T-helper 1 cell treated with Interleukin-12 subunit alpha and Interleukin-12 subunit beta and Interleukin-4 antibody, amounts not matched to agents 30 μg/mL and 1 μg/mL, for 36 hours (primary cell): ENCODE measurements around the gene MAGI2.
"Not testable (repeated sequence)": the region's sequence is repeated elsewhere in the genome, so short reads cannot be mapped to it uniquely, and the experiment has no call there.

Experiments used
- H3K27ac Mint-ChIP-seq: one replicate; pipeline ENCODE4 v1.8.0; 2021; ENCODE audit warnings: mild to moderate bottlenecking, mixed read lengths
- H3K27me3 Mint-ChIP-seq: one replicate; pipeline ENCODE4 v1.8.0; 2021; ENCODE audit warnings: low read depth, mixed read lengths
- H3K36me3 Mint-ChIP-seq: one replicate; pipeline ENCODE4 v1.8.0; 2021; ENCODE audit warnings: low read depth, mixed read lengths
- H3K4me1 Mint-ChIP-seq: one replicate; pipeline ENCODE4 v1.8.0; 2021; ENCODE audit warnings: low read depth, mixed read lengths
- H3K4me3 Mint-ChIP-seq: one replicate; pipeline ENCODE4 v1.8.0; 2021; ENCODE audit warnings: mild to moderate bottlenecking, moderate library complexity, mixed read lengths
- H3K9me3 Mint-ChIP-seq: one replicate; pipeline ENCODE4 v1.8.0; 2021; ENCODE audit warnings: mixed read lengths

Gene MAGI2

DNA sequence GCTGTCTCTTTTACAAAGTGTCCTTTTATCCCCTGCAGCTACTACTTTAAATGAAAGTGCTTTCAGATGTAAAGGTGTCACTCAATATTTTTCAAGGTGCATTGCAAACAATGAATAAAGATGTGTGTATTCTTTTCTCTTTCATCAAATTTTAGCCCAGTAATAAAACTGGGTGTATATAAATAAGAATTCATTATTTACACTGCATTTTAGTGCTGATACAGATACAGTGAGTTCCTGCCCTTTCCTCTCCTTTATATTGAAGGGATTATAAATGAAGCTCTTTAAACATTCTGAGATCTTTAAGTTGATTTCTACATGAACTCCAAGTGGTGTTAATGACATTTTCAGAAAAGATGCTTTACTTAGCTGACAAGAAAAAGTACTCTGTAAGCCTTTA lies 1137.4 kb downstream of the MAGI2 start:
- H3K4me1 Mint-ChIP-seq = no peaks in the 10 kb centered on the region

DNA sequence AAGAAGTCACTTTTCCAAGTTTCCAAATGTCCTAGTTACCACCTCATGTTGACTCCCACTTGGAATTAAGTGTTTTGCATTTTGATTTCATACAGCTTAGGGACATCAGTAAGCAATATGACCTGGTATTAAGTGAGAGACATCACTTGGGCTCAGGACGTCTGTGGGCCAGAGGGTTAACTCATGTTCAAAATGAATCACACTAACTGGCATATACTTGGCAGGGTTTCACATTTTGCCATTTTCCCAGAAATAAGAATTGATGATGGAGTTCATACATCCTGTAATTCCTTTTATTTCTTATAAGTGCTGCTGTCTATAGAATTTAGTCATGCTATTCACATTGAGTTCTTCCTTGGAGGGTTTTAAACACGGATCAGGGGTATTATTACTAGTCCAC lies 1138.3 kb downstream of the MAGI2 start:
- H3K4me3 Mint-ChIP-seq = no peak overlapping the region
- no peak overlapping the region for H3K27ac Mint-ChIP-seq
- H3K9me3 Mint-ChIP-seq = no peaks in the 10 kb centered on the region
- H3K36me3 Mint-ChIP-seq = no peaks in the 10 kb centered on the region
- H3K4me1 Mint-ChIP-seq = no peaks in the 10 kb centered on the region
- H3K27me3 Mint-ChIP-seq = no peaks in the 10 kb centered on the region

More for the DNA sequence above, 1137.4 kb downstream of the MAGI2 start:
- no peak overlapping the region for H3K27ac Mint-ChIP-seq
- no peak overlapping the region for H3K4me3 Mint-ChIP-seq
- H3K9me3 Mint-ChIP-seq = no peaks in the 10 kb centered on the region
- H3K36me3 Mint-ChIP-seq = no peaks in the 10 kb centered on the region
- no peaks in the 10 kb centered on the region for H3K27me3 Mint-ChIP-seq

DNA sequence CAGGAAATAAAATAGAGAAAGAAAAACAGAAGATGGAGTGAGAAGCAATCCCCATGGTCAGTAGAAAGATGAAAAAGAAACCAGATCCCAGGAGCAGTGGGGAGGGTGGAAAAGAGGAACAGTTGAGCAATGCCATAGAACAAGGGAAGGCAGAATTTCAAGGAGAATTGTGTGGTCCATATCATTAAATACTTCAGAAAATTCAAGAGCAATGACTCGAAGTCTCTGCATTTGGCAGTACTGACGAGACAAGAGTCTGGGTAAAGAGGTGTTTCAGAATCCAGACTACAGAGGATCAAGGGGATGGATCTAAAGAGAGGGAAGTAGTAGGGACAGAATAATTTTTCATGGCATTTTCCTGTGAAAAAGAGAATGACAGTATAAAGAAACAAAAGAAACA lies 1142.3 kb downstream of the MAGI2 start:
- Mint-ChIP-seq H3K36me3 (no peaks in the 10 kb centered on the region), H3K4me1 (no peaks in the 10 kb centered on the region), H3K9me3 (no peaks in the 10 kb centered on the region), H3K27ac (no peak overlapping the region), H3K4me3 (no peak overlapping the region), H3K27me3 (no peaks in the 10 kb centered on the region)

DNA sequence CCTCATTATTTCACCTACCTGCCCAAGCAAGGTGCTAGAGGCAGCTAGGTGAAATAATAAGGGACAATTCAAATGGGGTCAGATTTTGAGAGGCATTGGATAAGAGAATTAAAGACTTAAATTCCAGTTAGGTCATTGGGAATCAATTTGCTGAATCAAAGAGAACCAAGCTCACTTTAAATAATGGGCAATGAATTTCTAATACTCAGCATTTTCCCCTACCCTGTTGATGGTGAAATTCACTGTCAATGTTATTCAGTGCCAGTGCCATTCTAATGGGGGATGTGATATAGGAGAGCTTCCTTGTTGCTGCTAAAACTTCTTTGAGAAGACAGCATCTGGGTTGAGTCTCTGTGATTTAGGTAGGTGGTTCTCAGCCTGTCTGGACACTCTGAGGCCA lies 1145.6 kb downstream of the MAGI2 start:
- Mint-ChIP-seq H3K4me1 (no peaks in the 10 kb centered on the region), H3K9me3 (no peaks in the 10 kb centered on the region), H3K36me3 (no peaks in the 10 kb centered on the region), H3K27me3 (no peaks in the 10 kb centered on the region), H3K27ac (no peak overlapping the region), H3K4me3 (no peak overlapping the region)

DNA sequence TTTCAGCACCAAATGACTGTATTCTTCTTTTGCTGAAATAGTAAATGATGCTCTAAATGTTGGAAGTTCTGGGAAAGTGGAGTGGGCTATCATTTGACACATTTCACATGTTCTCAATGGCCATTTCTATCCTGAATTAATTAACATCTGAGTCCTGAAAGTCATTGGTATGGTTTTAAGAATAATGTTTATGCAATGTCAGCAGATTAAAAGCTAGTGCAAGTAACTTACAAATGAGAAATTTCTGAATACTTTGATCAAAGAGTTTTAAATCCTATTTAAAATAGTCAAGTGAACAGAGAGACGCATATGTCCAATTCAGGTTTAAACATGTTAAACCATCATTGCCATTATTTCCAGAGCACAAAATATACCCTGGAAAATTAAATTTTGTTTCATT lies 1146.8 kb downstream of the MAGI2 start:
- Mint-ChIP-seq H3K4me1 (no peaks in the 10 kb centered on the region), H3K27me3 (no peaks in the 10 kb centered on the region), H3K36me3 (no peaks in the 10 kb centered on the region), H3K4me3 (no peak overlapping the region), H3K9me3 (no peaks in the 10 kb centered on the region), H3K27ac (no peak overlapping the region)

DNA sequence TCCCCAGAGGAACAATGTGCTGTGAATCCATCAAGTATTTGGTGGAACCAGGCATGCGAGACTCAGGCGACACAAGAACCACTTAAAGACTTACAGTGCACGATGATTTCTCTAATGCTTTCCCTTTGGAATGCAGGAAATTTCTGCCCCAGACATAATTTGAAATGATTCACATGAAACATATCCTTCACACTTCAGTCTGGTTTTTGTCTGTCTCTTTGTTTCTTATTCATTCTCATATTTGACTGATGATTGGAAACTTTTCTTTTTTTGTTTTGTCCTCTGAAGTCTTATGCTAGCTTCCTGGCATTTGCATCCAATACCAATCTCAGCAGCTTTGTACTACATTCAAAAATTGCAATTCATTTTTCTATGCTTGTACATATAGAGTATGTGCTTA lies 1152.1 kb downstream of the MAGI2 start:
- H3K36me3 Mint-ChIP-seq = no peaks in the 10 kb centered on the region
- no peaks in the 10 kb centered on the region for H3K4me1 Mint-ChIP-seq
- H3K27me3 Mint-ChIP-seq = no peaks in the 10 kb centered on the region
- H3K27ac Mint-ChIP-seq = no peak overlapping the region
- no peak overlapping the region for H3K4me3 Mint-ChIP-seq
- no peaks in the 10 kb centered on the region for H3K9me3 Mint-ChIP-seq

DNA sequence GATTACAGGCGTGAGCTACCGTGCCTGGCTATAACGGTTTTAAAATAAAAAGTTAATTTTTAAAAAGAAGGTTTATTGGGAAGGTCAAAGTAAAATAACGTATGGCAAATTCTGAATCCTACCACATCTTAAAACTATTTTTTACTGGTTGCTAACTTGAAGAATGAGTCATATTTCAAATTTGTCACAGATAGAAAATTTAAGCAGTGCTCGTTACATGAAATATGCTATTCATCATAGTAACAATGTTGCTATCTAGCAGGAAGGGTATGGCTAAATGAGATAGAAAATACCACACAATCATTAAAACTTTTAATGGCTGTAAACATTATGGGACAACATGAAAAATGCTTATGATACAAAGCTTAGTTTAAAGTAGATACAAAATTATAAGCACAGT lies 1154.4 kb downstream of the MAGI2 start:
- H3K4me3 Mint-ChIP-seq = no peak overlapping the region

DNA sequence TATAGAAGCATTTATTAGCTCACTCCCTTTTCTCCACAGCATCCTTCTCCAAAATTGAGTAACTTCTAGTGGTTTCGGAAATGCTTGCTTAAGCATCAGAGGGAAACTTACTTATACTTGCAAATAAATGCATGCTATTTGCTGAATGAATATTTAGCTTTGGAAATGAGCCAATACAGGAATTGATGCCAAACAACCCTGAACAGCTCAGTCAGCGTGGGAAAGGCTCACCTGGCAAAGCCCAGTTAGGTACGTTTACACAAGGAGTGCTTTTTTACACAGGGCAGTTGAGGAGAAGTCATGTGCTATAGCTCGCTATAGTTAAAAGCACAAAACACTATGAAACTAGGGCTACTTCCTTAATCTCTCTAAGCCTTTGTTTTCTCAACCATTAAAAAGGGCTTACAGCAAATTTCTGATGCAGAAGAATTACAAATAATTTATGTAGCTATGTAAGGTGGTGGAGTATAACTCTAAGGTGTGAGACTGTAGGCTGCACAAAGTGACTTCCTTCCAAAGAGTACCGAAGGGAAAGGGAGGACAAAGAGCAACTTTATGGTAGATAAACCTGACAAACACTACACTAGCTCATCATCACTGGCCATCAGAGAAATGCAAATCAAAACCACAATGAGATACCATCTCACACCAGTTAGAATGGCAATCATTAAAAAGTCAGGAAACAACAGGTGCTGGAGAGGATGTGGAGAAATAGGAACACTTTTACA lies 1156.7 kb downstream of the MAGI2 start:
- H3K4me3 Mint-ChIP-seq = no peak overlapping the region
- no peak overlapping the region for H3K27ac Mint-ChIP-seq
- H3K4me1 Mint-ChIP-seq = no peaks in the 10 kb centered on the region
- no peaks in the 10 kb centered on the region for H3K36me3 Mint-ChIP-seq
- H3K27me3 Mint-ChIP-seq = no peaks in the 10 kb centered on the region
- H3K9me3 Mint-ChIP-seq = no peaks in the 10 kb centered on the region

More for the DNA sequence above, 1154.4 kb downstream of the MAGI2 start:
- H3K4me1 Mint-ChIP-seq = no peaks in the 10 kb centered on the region
- H3K27me3 Mint-ChIP-seq = no peaks in the 10 kb centered on the region
- H3K27ac Mint-ChIP-seq = no peak overlapping the region
- H3K9me3 Mint-ChIP-seq = no peaks in the 10 kb centered on the region
- H3K36me3 Mint-ChIP-seq = no peaks in the 10 kb centered on the region

DNA sequence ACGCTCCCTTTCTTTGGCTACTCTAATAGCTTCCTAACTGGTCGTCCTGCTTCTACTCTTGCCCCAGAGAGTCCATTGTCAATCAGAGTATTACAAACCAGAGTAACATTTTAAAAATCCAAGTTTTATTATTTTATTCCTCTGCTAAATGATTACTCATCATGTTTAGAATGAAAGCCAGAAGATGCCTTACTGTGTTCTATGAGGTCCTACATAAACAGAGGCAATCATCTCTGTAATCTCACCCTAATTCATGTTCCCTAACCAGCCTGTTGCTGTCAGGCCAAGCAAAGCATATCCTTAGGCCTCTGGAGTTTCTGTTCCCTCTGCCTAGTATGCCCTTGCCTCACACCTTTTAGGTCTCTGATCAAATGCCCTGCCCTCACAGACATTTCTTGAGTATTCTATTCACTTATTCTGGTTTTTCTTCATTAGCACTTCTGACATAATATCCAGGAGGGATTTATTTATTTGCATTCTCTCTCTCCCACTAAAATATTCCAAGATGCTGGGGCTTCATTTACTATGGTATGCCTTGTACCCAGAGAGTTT lies 1157.3 kb downstream of the MAGI2 start:
- Mint-ChIP-seq H3K27ac (no peak overlapping the region), H3K27me3 (no peaks in the 10 kb centered on the region), H3K4me1 (no peaks in the 10 kb centered on the region), H3K9me3 (no peaks in the 10 kb centered on the region), H3K36me3 (no peaks in the 10 kb centered on the region), H3K4me3 (no peak overlapping the region)

DNA sequence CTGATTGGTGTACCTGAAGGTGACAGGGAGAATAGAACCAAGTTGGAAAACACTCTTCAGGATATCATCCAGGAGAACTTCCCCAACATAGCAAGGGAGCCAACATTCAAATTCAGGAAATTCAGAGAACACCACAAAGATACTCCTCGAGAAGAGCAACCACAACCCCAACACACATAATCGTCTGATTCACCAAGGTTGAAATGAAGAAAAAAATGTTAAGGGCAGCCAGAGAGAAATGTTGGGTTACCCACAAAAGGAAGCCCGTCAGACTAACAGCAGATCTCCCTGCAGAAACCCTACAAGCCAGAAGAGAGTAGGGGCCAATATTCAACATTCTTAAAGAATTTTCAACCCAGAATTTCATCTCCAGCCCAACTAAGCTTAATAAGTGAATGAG lies 1164.0 kb downstream of the MAGI2 start:
- H3K4me1 Mint-ChIP-seq, H3K9me3 Mint-ChIP-seq, H3K36me3 Mint-ChIP-seq, H3K27me3 Mint-ChIP-seq, H3K27ac Mint-ChIP-seq, H3K4me3 Mint-ChIP-seq: not testable (repeated sequence)

DNA sequence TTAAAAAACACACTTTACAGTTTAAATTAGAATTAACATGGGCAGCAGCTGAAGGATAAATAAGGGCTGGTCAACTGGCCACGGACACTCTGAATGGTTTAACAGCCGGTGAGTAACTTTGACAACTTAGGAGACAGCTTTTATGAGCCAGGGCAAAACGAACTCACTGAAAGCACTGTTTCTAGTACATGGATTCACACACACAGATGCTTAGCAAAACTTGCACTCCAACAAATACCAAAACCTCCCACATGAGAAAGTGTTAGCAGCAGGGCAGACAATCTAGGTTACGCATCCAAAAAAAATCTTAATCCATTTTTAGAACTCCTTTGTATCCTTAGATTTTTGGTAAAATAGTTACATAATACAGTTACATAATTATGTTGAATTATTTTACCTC lies 1168.5 kb downstream of the MAGI2 start:
- H3K4me1 Mint-ChIP-seq = no peaks in the 10 kb centered on the region

DNA sequence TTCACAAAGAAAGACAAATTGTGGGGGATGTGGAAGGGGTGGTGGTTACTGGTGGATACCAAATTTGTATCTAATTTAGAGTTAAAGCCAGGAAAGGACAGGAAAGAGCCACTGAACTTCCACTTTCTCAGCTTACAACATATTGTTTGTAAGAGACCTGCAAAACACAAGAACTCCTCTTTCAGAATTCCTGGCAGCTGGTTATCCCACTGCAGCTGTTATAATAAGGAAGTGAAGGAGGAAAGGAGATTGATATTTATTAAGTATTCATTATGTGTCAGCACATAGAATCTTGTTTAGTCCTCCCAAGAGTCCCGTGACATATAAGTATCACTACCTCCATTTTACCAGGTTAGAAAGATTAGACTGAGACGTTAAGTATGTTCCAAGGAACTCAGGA lies 1173.2 kb downstream of the MAGI2 start:
- H3K4me3 Mint-ChIP-seq = no peak overlapping the region
- no peaks in the 10 kb centered on the region for H3K27me3 Mint-ChIP-seq
- H3K36me3 Mint-ChIP-seq = no peaks in the 10 kb centered on the region
- no peaks in the 10 kb centered on the region for H3K9me3 Mint-ChIP-seq
- H3K4me1 Mint-ChIP-seq = no peaks in the 10 kb centered on the region
- H3K27ac Mint-ChIP-seq = no peak overlapping the region

More for the DNA sequence above, 1168.5 kb downstream of the MAGI2 start:
- H3K36me3 Mint-ChIP-seq = no peaks in the 10 kb centered on the region
- H3K27ac Mint-ChIP-seq = no peak overlapping the region
- H3K4me3 Mint-ChIP-seq = no peak overlapping the region
- H3K9me3 Mint-ChIP-seq = no peaks in the 10 kb centered on the region
- H3K27me3 Mint-ChIP-seq = no peaks in the 10 kb centered on the region

DNA sequence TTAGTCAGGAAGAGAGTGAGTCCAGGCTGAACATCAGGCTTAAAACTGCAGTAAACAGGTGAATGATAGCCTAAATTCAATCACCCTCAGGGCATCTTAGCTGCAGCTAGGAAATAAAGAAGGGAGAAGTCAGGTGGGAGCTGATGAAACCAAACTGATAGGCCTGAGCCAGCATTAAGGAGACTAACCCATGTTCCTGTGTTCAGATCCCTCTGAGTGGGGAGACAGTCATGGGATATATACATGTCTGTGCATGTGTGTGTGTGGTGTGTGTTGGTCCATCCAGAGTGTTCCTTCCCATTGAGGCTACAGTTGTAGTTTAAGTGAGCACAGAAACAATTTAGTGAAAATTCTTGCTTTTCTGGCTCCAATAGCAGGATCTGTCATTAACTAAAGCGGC lies 1174.0 kb downstream of the MAGI2 start:
- Mint-ChIP-seq H3K36me3 (no peaks in the 10 kb centered on the region), H3K4me1 (no peaks in the 10 kb centered on the region), H3K4me3 (no peak overlapping the region), H3K27me3 (no peaks in the 10 kb centered on the region), H3K9me3 (no peaks in the 10 kb centered on the region), H3K27ac (no peak overlapping the region)

DNA sequence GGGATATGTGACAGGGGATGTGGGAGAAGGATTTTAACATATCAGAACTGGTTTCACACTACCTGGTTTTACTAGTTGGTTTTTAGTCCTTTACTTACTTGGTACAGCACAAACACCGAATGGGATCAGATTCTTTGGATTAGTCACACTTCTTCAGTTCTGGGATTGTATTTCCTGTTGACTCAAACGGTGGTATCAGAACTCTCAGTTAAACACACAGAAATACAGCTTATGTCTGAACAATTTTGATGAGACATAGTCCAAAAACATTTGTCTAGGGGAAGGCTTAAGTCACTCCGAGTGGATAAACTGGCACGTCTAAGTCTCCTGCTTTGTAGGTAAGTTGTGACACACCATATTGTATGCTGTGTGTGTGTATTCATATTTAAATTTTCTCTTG lies 1174.4 kb downstream of the MAGI2 start:
- no peak overlapping the region for H3K4me3 Mint-ChIP-seq
- no peaks in the 10 kb centered on the region for H3K4me1 Mint-ChIP-seq
- H3K9me3 Mint-ChIP-seq = no peaks in the 10 kb centered on the region
- no peak overlapping the region for H3K27ac Mint-ChIP-seq
- H3K27me3 Mint-ChIP-seq = no peaks in the 10 kb centered on the region
- no peaks in the 10 kb centered on the region for H3K36me3 Mint-ChIP-seq

DNA sequence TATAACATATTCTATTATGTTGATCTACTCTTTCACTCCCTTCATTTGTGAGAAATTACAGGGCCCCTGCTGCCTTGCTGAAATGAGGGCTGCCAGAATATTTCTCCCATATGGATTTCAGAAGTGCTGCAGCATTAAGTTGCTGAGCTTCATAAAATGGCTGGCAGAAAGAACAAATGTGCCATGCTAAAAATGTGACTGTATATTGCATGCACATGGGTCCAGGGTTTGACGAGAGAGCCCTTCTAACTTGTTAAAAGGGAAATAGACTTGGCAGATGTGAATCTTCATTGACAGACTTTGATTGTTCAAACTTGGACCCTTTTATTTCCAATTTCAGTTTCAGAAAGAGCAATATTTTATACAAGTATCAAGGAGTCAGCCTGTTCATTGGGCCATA lies 1186.3 kb downstream of the MAGI2 start:
- Mint-ChIP-seq H3K27me3 (no peaks in the 10 kb centered on the region), H3K4me3 (no peak overlapping the region), H3K9me3 (no peaks in the 10 kb centered on the region)

DNA sequence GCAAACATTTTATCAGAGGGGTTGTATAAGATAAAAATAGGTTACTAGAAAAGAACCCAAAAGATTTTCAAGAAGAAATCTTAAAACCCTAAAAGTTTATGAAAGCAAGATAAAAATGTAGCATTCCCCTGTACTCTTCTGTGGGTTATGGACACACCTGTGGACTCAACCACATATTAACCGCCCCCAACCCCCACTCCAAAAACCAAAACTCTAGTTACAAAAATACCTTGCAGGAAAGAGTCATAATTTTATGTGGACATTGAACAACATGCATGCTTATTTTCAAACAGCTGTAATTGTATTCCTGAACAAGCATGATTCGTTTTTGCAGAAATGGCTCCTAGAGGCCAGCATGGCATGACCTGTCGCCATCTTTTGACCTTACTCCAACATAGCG lies 1188.0 kb downstream of the MAGI2 start:
- Mint-ChIP-seq H3K27ac (no peak overlapping the region), H3K9me3 (no peaks in the 10 kb centered on the region), H3K36me3 (no peaks in the 10 kb centered on the region), H3K27me3 (no peaks in the 10 kb centered on the region), H3K4me3 (no peak overlapping the region), H3K4me1 (no peaks in the 10 kb centered on the region)

More for the DNA sequence above, 1186.3 kb downstream of the MAGI2 start:
- Mint-ChIP-seq H3K27ac (no peak overlapping the region), H3K4me1 (no peaks in the 10 kb centered on the region), H3K36me3 (no peaks in the 10 kb centered on the region)
